Measurements from ENCODE around the gene RAPGEF2.
"Not testable (repeated sequence)": the region's sequence is repeated elsewhere in the genome, so short reads cannot be mapped to it uniquely, and the experiment has no call there.

GRCh38 chr4:159161436-159161835, 58.6 kb downstream of the RAPGEF2 start:
- TF ChIP-seq POLR2A, CTCF (IDR thresholded peaks at IDR 0.05): not testable (repeated sequence)
